Esophagus squamous epithelium (tissue), 4 donors: ENCODE measurements around the gene KIAA1671.

Experiments used
- CTCF ChIP-seq, 6 experiments: fragments of 450-650 bp in 4 of 6; fragments of 200-600 bp in 2 of 6; sonication (generic) in 2 of 6; IDR thresholded peaks; one replicate each; pipeline ENCODE4 v1.5.1; 2016 to 2019; ENCODE audit warnings: antibody characterized with exemption in 6 of 6, mild to moderate bottlenecking in 4 of 6, moderate library complexity in 4 of 6
- POLR2A ChIP-seq, 4 donors: fragments of 450-650 bp; IDR thresholded peaks; one replicate each; pipeline ENCODE4 v1.6.1; 2017; ENCODE audit warnings: antibody characterized with exemption in 4 of 4, mild to moderate bottlenecking in 4 of 4, moderate library complexity in 3 of 4

GRCh38 chr22:25228822-25229221 is 276.3 kb downstream of the KIAA1671 start:
- TF ChIP-seq CTCF (IDR thresholded peaks at IDR 0.05): no peak
- no peak for TF ChIP-seq POLR2A (IDR thresholded peaks at IDR 0.05)
